Immature natural killer cell (primary cell): ENCODE results near the gene RBP4. TPM values are rescaled to one million over a fixed set of nuclear protein-coding genes. Genes with fewer than 3 reads are reported as not detected.

ENCODE experiments used
- DNase-seq, 3 donors: peaks; one replicate each; pipeline ENCODE4 v3.0.0; 2022; ENCODE audit warnings: mixed read lengths in 1 of 3
- H3K27ac Mint-ChIP-seq, 6 donors: one replicate each; pipeline ENCODE4 v1.8.0; 2020; ENCODE audit warnings: mixed read lengths in 6 of 6, mild to moderate bottlenecking in 5 of 6, inconsistent platforms in 4 of 6, moderate library complexity in 3 of 6
- H3K27me3 Mint-ChIP-seq, 3 donors: one replicate each; pipeline ENCODE4 v1.8.0; 2020 to 2021; ENCODE audit warnings: low read depth in 3 of 3, mild to moderate bottlenecking in 3 of 3, mixed read lengths in 3 of 3, moderate library complexity in 3 of 3, inconsistent platforms in 1 of 3
- H3K36me3 Mint-ChIP-seq, 3 donors: one replicate each; pipeline ENCODE4 v1.8.0; 2020; ENCODE audit warnings: mixed read lengths in 3 of 3, inconsistent platforms in 2 of 3, mild to moderate bottlenecking in 2 of 3
- H3K4me1 Mint-ChIP-seq, 2 donors: one replicate each; pipeline ENCODE4 v1.8.0; 2020; ENCODE audit warnings: inconsistent platforms in 2 of 2, mild to moderate bottlenecking in 2 of 2, mixed read lengths in 2 of 2, moderate library complexity in 1 of 2
- H3K4me3 Mint-ChIP-seq, 5 donors: one replicate each; pipeline ENCODE4 v1.8.0; 2020; ENCODE audit warnings: mild to moderate bottlenecking in 5 of 5, mixed read lengths in 5 of 5, inconsistent platforms in 3 of 5, moderate library complexity in 3 of 5
- H3K9me3 Mint-ChIP-seq, 6 donors: one replicate each; pipeline ENCODE4 v1.8.0; 2020; ENCODE audit warnings: mild to moderate bottlenecking in 6 of 6, mixed read lengths in 6 of 6, inconsistent platforms in 4 of 6, moderate library complexity in 3 of 6
- polyA plus RNA-seq, 3 donors: library from polyadenylated mRNA; unstranded; fragments of 300-500 nt; fragmentation: Illumina TruSeq; gene quantifications; one replicate each; pipeline ENCODE4 v1.2.3, GENCODE V29; 2021

The RBP4 gene
- polyA plus RNA-seq, 3 donors from 2014 or later: not detected

DNA sequence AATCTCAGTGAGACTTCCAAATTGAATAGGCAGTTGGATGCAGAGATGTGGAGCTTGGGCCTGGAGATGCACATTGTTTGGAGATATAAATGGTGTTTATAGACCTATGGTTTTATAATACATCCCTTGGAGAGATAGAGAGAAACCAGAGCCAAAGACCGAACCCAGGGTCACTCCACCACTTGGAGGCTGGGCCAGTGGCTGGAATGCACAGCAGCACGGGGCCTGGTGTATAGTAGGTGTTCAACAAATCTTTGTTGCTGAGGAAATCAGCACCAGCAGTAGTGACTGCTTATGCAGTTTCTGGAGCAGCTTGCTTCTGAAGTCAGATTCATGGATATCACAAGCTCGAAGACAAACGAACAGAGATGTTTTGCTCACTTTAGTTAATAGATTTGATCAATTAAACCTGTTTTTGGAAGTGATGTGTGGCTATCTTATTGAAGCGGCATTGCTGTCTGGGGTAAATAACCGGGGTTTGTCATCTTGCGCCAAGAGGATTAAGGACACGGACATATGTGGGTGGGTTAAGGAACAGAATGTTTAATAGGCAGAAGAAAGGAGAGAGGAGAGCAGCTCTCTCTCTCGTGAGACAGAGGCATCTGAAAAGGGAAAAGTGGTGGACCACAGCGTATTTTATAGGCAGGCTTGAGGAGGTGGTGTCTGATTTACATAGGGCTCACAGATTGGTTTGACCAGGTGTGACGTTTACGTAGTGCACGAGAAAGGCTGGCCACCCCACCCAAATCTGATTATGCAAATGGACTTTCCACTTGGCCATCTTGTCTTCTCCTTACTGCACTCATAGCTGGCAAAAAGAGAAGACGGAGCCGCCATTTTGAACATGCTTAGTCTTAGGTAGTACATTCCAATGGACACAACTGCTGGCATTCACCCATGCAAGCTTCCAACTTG, 11.1 kb downstream of the RBP4 start:
- no peak for DNase-seq
- H3K4me1 Mint-ChIP-seq: no peaks in the 10 kb centered on the region
- no peaks in the 10 kb centered on the region for H3K9me3 Mint-ChIP-seq
- no peak overlapping the region for H3K4me3 Mint-ChIP-seq
- no peak overlapping the region for H3K27ac Mint-ChIP-seq
- peaks cover 0 to 6% (median 2%) of the 10 kb centered on the region in 3 donors for H3K27me3 Mint-ChIP-seq
- H3K36me3 Mint-ChIP-seq: no peaks in the 10 kb centered on the region

DNA sequence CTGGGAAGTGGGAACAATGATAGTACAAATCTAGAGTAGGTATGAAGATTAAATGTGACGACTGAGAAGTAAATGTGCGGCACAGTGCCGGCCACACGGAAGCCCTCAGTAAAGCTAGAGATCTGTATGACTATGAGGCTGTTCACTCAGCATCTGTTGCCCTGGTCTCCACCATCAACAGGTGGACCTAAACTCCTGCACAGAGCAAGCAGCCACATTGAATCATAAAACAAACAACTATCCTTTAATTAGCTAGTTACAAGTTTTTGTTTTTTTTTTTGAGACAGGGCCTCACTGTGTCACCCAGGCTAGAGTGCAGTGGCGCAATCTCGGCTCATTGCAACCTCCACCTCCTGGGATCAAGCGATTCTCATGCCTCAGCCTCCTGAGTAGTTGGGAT, 16.6 kb downstream of the RBP4 start:
- no peaks in the 10 kb centered on the region for H3K36me3 Mint-ChIP-seq
- peaks cover 0 to 5% (median 0%) of the 10 kb centered on the region in 6 donors for H3K9me3 Mint-ChIP-seq
- H3K4me1 Mint-ChIP-seq: no peaks in the 10 kb centered on the region
- H3K4me3 Mint-ChIP-seq: no peak overlapping the region
- peaks cover 2 to 9% (median 5%) of the 10 kb centered on the region in 3 donors for H3K27me3 Mint-ChIP-seq
- H3K27ac Mint-ChIP-seq: no peak overlapping the region
- no peak for DNase-seq

DNA sequence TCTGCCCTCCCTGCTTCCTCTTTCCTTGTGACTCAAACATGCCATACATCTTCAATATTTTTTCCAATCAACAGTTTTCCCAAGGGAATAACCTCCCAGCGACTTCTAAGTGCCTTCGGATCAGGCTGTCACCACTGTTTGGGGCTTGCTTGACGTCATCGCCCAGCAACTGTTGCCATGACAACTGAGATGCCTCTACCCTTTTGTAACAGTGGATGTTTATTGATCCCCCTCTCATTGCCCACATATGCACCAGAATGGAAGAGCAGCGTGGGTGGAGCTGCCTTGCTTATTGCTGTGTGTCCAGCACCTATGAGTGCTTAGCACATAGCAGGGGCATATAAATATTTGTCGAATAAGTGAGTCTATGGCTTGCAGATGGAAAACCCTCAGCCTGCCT, 20.2 kb downstream of the RBP4 start:
- Mint-ChIP-seq H3K4me1 (no peaks in the 10 kb centered on the region), H3K4me3 (no peak overlapping the region), H3K36me3 (no peaks in the 10 kb centered on the region), H3K27ac (no peak overlapping the region), H3K9me3 (peaks cover 0 to 5% (median 0%) of the 10 kb centered on the region in 6 donors), H3K27me3 (peaks cover 0 to 11% (median 5%) of the 10 kb centered on the region in 3 donors)
- DNase-seq: no peak

DNA sequence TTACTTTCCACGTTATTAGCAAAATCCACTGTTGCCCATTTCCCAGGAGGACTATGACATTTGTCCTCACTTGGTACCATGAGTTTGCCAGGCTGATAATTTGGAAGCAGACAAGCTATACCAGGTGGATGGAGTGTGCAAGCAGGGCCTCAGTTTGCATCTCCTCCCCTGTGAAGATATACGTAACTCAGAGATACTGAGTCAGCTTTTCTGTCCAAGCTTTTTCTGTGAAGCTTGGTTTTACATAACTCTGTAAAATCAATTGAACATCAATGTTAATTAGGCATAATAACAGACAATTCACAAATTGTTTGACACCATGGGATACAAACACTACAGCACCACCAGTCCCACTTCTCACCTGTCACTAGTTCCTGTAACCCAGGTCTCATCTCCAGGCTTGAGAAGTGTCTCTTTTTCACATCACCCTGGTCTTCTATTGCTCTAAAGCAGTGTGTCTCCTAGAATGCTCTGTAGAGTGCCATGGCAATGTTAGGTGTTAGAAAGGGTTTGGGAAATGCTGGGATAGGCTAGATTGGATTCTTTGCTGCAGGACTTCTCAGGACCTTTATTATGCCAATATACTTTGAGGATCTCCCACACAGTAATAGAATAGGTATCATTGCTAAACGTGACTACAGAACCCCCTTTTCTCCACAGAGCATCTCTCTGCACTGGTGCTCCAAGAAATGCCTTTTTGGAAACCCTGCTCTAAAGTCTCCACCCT, 20.9 kb downstream of the RBP4 start:
- no peak for DNase-seq
- Mint-ChIP-seq H3K27me3 (peaks cover 0 to 11% (median 5%) of the 10 kb centered on the region in 3 donors), H3K27ac (no peak overlapping the region), H3K36me3 (no peaks in the 10 kb centered on the region), H3K4me1 (no peaks in the 10 kb centered on the region), H3K9me3 (peaks cover 0 to 5% (median 0%) of the 10 kb centered on the region in 6 donors), H3K4me3 (no peak overlapping the region)

DNA sequence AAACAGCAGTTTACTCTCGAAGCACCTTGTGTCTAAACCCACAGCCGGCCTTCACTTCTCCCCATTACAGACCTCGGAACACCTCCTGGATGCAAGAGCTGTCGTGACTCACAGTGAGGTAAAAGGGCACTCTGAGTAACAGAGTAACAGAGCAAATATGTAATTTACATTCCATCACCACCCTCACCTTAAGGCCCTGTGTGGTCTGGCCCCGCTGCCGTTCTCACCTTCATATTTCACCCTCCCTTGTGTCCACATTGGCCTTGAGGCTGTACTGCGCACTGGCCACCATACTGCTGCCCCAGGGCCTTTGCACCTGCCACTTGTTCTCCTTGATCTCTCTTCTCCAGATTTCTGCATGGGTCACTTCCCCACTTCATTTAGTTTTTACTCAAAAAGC, 21.9 kb downstream of the RBP4 start:
- Mint-ChIP-seq H3K4me3 (no peak overlapping the region), H3K36me3 (no peaks in the 10 kb centered on the region), H3K27ac (no peak overlapping the region), H3K27me3 (peaks cover 3 to 11% (median 5%) of the 10 kb centered on the region in 3 donors), H3K4me1 (no peaks in the 10 kb centered on the region), H3K9me3 (peaks cover 0 to 5% (median 0%) of the 10 kb centered on the region in 6 donors)
- DNase-seq: no peak

DNA sequence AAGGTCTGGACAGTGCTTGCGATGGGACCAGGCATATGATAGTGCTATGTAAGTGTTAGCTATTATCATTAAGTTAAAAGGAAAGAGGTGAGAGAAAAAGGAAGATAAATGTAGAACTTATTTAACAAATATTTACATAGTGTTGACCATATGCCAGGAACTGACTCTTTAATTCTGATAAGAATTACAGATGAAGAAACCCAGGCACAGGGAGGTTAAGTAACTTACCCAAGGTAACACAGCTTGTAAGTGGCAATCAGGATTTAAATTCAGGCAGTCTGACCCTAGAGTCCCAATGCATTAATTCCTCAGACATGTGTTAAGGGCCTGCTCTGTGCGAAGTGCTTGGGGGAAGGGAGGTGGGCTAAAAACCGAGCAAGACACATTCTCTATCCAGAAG, 23.5 kb downstream of the RBP4 start:
- Mint-ChIP-seq H3K27me3 (peaks cover 4 to 15% (median 5%) of the 10 kb centered on the region in 3 donors), H3K27ac (no peak overlapping the region), H3K9me3 (peaks cover 0 to 5% (median 0%) of the 10 kb centered on the region in 6 donors), H3K36me3 (no peaks in the 10 kb centered on the region), H3K4me1 (no peaks in the 10 kb centered on the region), H3K4me3 (no peak overlapping the region)
- no peak for DNase-seq

DNA sequence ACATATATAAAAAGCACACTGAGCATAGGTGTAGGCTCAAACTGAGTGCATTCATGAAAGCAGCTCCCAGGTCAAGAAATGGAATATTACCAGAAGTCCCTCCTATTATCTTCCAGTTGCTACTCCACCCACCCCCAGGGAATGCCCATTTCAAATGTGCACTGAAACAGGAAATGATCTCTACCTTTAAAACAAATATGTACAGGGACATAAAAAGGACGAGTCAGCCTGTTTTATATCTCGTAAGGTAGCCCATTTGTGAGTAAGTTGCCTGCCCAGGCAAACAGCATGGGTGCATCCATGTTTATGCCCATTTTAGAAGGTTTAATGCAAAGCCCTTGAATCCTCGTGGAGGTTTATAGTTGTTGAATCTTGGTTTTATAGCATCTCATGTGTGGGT, 24.1 kb downstream of the RBP4 start:
- no peak overlapping the region for H3K4me3 Mint-ChIP-seq
- no peak overlapping the region for H3K27ac Mint-ChIP-seq
- H3K9me3 Mint-ChIP-seq: peaks cover 0 to 5% (median 0%) of the 10 kb centered on the region in 6 donors
- DNase-seq: no peak
- H3K4me1 Mint-ChIP-seq: no peaks in the 10 kb centered on the region
- peaks cover 5 to 13% (median 7%) of the 10 kb centered on the region in 3 donors for H3K27me3 Mint-ChIP-seq
- no peaks in the 10 kb centered on the region for H3K36me3 Mint-ChIP-seq

DNA sequence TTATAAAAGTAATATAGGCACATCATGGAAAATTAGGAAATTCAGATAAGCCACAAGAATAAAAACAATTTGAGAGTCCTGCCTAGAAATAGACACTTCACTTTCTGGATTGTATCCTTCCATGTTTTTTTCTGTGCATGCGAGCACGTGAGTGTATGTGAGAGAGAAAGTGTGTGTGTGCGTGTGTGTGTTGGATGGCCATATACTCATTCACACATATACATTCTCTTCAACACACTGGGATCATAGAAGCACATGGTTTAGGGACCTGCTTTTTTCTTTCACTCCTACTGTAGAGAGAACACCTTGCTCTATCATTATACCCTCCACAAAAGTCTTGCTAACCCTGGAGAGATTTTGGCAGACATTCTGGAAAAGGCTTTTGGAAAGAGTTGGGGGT, 27.1 kb downstream of the RBP4 start:
- no peak for DNase-seq
- no peaks in the 10 kb centered on the region for H3K4me1 Mint-ChIP-seq
- peaks cover under 1 to 11% (median 6%) of the 10 kb centered on the region in 3 donors for H3K27me3 Mint-ChIP-seq
- H3K9me3 Mint-ChIP-seq: no peaks in the 10 kb centered on the region
- no peak overlapping the region for H3K27ac Mint-ChIP-seq
- H3K4me3 Mint-ChIP-seq: no peak overlapping the region
- H3K36me3 Mint-ChIP-seq: no peaks in the 10 kb centered on the region

DNA sequence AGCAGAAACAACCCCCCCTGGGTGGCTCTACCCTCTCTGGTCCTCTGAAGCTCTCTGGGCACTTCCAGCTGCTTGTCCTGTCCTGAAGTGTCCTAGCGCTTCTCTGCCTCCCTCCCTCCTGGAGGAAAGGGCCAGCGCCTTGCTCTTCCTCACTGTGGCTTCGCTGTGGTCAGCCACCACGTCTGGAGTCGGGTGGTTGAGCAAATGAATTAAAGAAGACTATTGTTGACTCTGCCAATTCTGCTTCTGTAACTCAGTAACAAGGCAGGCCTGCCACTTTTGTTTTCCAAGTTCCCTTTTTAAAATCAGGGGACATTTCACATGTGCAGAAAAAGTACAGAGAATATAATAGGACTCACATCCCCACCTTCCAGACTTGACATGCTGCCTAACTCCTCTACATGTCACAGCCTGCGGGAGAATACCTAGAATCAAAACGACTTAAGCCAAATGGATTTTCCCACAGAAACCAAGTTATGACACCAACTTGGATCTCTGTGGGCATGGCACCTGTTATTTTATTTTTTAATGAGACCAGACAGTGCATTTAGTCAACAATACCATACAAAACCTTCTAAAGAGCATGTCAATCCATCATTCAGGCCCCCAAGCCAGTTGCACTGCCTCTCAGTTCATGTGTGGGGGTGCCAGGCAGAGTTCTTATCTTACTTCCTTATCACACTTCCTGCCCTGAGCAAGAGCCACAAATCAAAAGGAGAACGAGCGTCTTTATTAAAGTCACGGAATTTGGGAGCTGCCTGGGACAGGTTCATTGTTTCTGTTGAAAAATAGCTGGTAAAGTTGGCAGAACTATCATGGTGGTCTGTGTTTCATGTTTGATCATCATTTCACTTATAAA, 27.8 kb downstream of the RBP4 start:
- Mint-ChIP-seq H3K9me3 (no peaks in the 10 kb centered on the region), H3K36me3 (no peaks in the 10 kb centered on the region), H3K27me3 (peaks cover 2 to 11% (median 6%) of the 10 kb centered on the region in 3 donors), H3K4me1 (no peaks in the 10 kb centered on the region), H3K27ac (peak overlapping the region in 1 of 6 donors; percentile 30), H3K4me3 (no peak overlapping the region)
- no peak for DNase-seq

DNA sequence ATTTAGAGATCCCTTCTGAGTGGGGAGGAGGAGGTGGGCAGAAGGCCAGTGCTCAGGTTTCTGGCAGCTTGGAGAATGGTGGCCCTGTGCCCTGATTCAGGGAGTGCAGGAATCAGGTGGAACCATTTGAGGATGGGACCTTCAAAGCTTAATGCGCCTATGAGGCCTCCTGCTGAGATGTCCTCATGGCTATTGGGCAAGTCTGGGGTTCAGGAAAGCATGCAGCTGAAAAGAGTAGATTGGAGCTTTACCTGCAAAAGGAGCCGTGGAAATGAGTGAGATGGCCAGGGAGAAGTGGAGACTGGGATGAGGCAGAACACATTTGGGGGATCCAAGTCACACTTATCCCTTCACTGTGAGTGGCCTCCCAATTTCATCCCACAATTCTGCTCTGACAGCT, 28.4 kb downstream of the RBP4 start:
- peaks cover 2 to 11% (median 8%) of the 10 kb centered on the region in 3 donors for H3K27me3 Mint-ChIP-seq

DNA sequence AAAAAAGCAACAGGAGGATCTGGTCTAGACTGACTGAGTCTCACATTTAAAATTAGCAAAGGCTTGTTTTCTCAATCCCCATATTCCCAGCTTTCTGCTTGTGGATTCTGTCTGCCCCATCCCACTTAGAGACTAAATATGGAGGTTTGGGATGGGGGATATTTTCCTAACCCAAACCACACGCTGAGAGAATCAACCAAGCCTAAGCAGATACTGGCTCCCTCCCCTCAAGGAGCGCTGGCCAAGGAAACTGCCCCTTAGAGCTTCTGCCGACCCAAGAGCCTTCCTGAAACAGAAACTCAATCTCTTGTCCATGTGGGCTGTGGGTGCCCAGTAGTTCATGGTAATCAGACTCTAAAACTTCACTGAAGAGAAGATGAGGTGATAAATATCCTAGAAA, 30.7 kb downstream of the RBP4 start:
- no peaks in the 10 kb centered on the region for H3K4me1 Mint-ChIP-seq
- no peak overlapping the region for H3K27ac Mint-ChIP-seq

More for the DNA sequence above, 28.4 kb downstream of the RBP4 start:
- DNase-seq: no peak
- no peaks in the 10 kb centered on the region for H3K36me3 Mint-ChIP-seq
- H3K4me1 Mint-ChIP-seq: no peaks in the 10 kb centered on the region
- no peaks in the 10 kb centered on the region for H3K9me3 Mint-ChIP-seq
- no peak overlapping the region for H3K4me3 Mint-ChIP-seq
- H3K27ac Mint-ChIP-seq: no peak overlapping the region

DNA sequence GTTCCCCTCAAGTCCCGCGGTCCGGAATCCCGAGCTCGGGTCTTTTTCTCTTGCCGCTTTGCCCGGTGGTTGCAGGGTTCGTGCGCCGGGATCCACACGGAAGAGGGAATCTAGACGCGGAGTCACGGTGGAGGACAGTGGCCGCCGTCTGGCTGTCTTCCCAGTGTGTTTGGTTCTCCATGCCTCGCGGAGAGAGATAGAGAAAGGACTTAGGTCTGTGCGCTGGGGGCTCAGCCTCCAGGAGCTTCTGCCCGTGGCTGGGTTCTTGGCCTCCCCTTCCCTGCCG, 33.0 kb downstream of the RBP4 start:
- Mint-ChIP-seq H3K36me3 (no peaks in the 10 kb centered on the region), H3K9me3 (no peaks in the 10 kb centered on the region), H3K4me1 (no peaks in the 10 kb centered on the region), H3K27me3 (peaks cover 8 to 9% (median 8%) of the 10 kb centered on the region in 3 donors), H3K27ac (no peak overlapping the region), H3K4me3 (no peak overlapping the region)
- DNase-seq: no peak

More for the DNA sequence above, 30.7 kb downstream of the RBP4 start:
- no peak for DNase-seq
- H3K36me3 Mint-ChIP-seq: no peaks in the 10 kb centered on the region
- H3K4me3 Mint-ChIP-seq: no peak overlapping the region
- H3K9me3 Mint-ChIP-seq: no peaks in the 10 kb centered on the region
- H3K27me3 Mint-ChIP-seq: peaks cover 5 to 14% (median 11%) of the 10 kb centered on the region in 3 donors

DNA sequence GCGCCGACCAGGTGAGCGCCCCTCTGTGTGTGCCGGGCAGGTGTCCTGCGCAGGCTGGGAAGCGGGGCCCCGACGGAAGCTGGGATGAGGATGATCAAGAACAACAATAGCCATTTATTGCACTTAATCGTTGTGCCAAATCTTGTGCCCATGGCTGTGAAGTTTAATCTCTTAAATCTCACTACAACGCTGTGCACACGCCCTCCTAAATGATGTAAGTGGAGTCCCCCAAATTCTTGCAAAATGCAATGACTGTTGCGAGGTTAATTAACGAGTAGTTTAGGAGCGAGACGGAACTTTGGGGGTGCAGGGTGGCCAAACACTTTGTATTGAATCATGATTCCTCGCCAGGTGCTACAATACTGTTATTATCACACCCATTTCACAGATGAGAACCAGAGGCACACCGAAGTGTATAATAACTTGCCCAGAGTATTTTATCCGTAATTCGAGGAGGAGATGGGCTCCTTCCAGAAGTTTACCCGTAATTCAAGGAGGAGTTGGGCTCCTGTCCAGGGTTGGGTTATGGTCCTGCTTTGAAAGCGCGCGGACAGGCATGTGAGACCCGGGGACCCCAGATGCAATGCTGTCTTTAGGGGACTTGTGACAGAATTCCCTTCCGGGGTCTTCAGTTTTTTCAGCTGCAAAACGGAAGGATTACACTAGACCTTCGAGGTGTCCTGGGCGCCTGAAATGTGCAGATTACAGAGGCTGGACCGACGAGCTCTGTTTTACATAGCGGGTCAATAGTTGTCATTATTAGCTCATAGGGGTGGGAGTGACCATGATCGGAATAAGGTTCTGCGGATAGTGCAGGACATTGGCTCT, 33.5 kb downstream of the RBP4 start:
- H3K4me1 Mint-ChIP-seq: no peaks in the 10 kb centered on the region
- H3K4me3 Mint-ChIP-seq: no peak overlapping the region
- no peak overlapping the region for H3K27ac Mint-ChIP-seq
- no peak for DNase-seq
- H3K36me3 Mint-ChIP-seq: no peaks in the 10 kb centered on the region
- H3K27me3 Mint-ChIP-seq: peaks cover 8 to 9% (median 8%) of the 10 kb centered on the region in 3 donors
- no peaks in the 10 kb centered on the region for H3K9me3 Mint-ChIP-seq
